Esophagus muscularis mucosa (tissue), 4 donors: ENCODE results near the gene CPEB4. TPM values are rescaled to one million over a fixed set of nuclear protein-coding genes. Genes with fewer than 3 reads are reported as not detected.

Experiments
- DNase-seq: peaks from one replicate; pipeline ENCODE4 v3.0.0-alpha.2; 2017; ENCODE audit errors: extremely low spot score
- H3K27ac ChIP-seq, 4 donors: fragments of 200-600 bp; sonication (generic); replicated peaks in 1 of 4; 1 replicate in 3 of 4; 2 replicates in 1 of 4; pipeline ENCODE4 v1.5.1; 2016 to 2019; ENCODE audit warnings: mild to moderate bottlenecking in 1 of 4
- H3K27me3 ChIP-seq, 4 donors: fragments of 200-600 bp; sonication (generic); one replicate each; pipeline versions ENCODE4 v1.5.1 to v1.6.0; 2016 to 2019
- H3K36me3 ChIP-seq, 4 donors: fragments of 200-600 bp; sonication (generic); one replicate each; pipeline ENCODE4 v1.5.1; 2016 to 2019
- H3K4me1 ChIP-seq, 4 donors: fragments of 200-600 bp; sonication (generic); one replicate each; pipeline ENCODE4 v1.5.1; 2016 to 2019
- H3K4me3 ChIP-seq, 4 donors: fragments of 200-600 bp; sonication (generic); 1 replicate in 2 of 4; 2 replicates in 2 of 4; pipeline ENCODE4 v1.5.1; 2016 to 2019; ENCODE audit warnings: mild to moderate bottlenecking in 4 of 4, moderate library complexity in 1 of 4
- H3K9me3 ChIP-seq, 4 donors: fragments of 200-600 bp; sonication (generic); 1 replicate in 3 of 4; 2 replicates in 1 of 4; pipeline ENCODE4 v1.5.1; 2016 to 2019
- CTCF ChIP-seq, 3 experiments: fragments of 200-600 bp in 2 of 3; fragments of 450-650 bp in 1 of 3; sonication (generic) in 2 of 3; IDR thresholded peaks; one replicate each; pipeline ENCODE4 v1.5.1; 2017 to 2019; ENCODE audit warnings: antibody characterized with exemption in 3 of 3, mild to moderate bottlenecking in 2 of 3, moderate library complexity in 1 of 3
- EP300 ChIP-seq: sonication (generic); formaldehyde crosslinking; IDR thresholded peaks from one replicate; pipeline ENCODE4 v1.6.1; 2017; ENCODE audit warnings: antibody characterized with exemption
- POLR2A ChIP-seq: fragments of 450-650 bp; IDR thresholded peaks from one replicate; pipeline ENCODE4 v1.6.1; 2017; ENCODE audit warnings: antibody characterized with exemption, moderate library complexity, mild to moderate bottlenecking, low read depth
- POLR2AphosphoS5 ChIP-seq, 2 donors: sonication (generic); formaldehyde crosslinking; IDR thresholded peaks; one replicate each; pipeline ENCODE4 v1.6.1; 2017; ENCODE audit warnings: antibody characterized with exemption in 2 of 2
- WGBS: methylation state at CpG from one replicate; pipeline ENCODE4 v1.1.5; 2018; 5-methylcytosine and 5-hydroxymethylcytosine counted together
- intact Hi-C: fragments of 100-400 bp; cut with DNase I; formaldehyde crosslinking; loops from one replicate; pipeline ENCODE4 v1.15.1; 2023
- total RNA-seq, 4 donors: library from RNA; depleted of rRNA; stranded (reverse); fragments of >200 nt; gene quantifications; one replicate each; pipeline versions ENCODE4 v1.1.0 to v1.2.1, GENCODE V29; 2016

The CPEB4 gene
- total RNA-seq, 4 donors from 2014 or later: 44.9 to 96.4 (median 54.4) TPM

GRCh38 chr5:173968154-173968797, 80.1 kb downstream of the CPEB4 start:
- no peaks in the 10 kb centered on the region for H3K9me3 ChIP-seq
- no peak overlapping the region for H3K27ac ChIP-seq
- peaks cover 13 to 16% (median 15%) of the 10 kb centered on the region in 4 donors for H3K4me1 ChIP-seq
- H3K4me3 ChIP-seq: no peak overlapping the region
- WGBS: 74% methylated on average over 9 of the region's 9 CpGs
- intact Hi-C loops: no loop called here
- TF ChIP-seq POLR2AphosphoS5 (IDR thresholded peaks at IDR 0.05) (no peak), POLR2A (no peak), CTCF (IDR thresholded peaks at IDR 0.05) (no peak), EP300 (no peak)
- no peak for DNase-seq
- no peaks in the 10 kb centered on the region for H3K36me3 ChIP-seq
- H3K27me3 ChIP-seq: no peaks in the 10 kb centered on the region

- Histone ChIP-seq H3K4me3 (no peak overlapping the region), H3K9me3 (no peaks in the 10 kb centered on the region), H3K4me1 (peaks cover 11 to 18% (median 14%) of the 10 kb centered on the region in 4 donors), H3K27ac (no peak overlapping the region), H3K36me3 (no peaks in the 10 kb centered on the region), H3K27me3 (no peaks in the 10 kb centered on the region)
- WGBS: 81% methylated on average over 12 of the region's 12 CpGs
- no peak for DNase-seq
- no peak for TF ChIP-seq EP300
- no peak for TF ChIP-seq POLR2A
- no peak for TF ChIP-seq CTCF (IDR thresholded peaks at IDR 0.05)
- no peak for TF ChIP-seq POLR2AphosphoS5 (IDR thresholded peaks at IDR 0.05)
- intact Hi-C loops: loop anchor here (5.0 to 10.0 kb wide), 3 partner anchors 82 to 675 kb away; partner anchors contain the start of gene CPEB4
Observed at GRCh38 chr5:173969167-173970049, 81.3 kb downstream of the CPEB4 start.

- no peak for DNase-seq
- intact Hi-C loops: loop anchor here (5.0 to 10.0 kb wide), 3 partner anchors 84 to 676 kb away; partner anchors contain the start of gene CPEB4
- Histone ChIP-seq H3K4me3 (no peak overlapping the region), H3K36me3 (no peaks in the 10 kb centered on the region), H3K9me3 (no peaks in the 10 kb centered on the region), H3K27me3 (no peaks in the 10 kb centered on the region), H3K27ac (no peak overlapping the region), H3K4me1 (peaks cover 11 to 18% (median 14%) of the 10 kb centered on the region in 4 donors)
- WGBS: 81% methylated on average over 18 of the region's 18 CpGs
- TF ChIP-seq POLR2A: no peak
- TF ChIP-seq EP300: no peak
- TF ChIP-seq POLR2AphosphoS5 (IDR thresholded peaks at IDR 0.05): no peak
- TF ChIP-seq CTCF (IDR thresholded peaks at IDR 0.05): no peak
Observed at GRCh38 chr5:173970878-173971650, 82.9 kb downstream of the CPEB4 start.

- TF ChIP-seq EP300 (no peak), CTCF (IDR thresholded peaks at IDR 0.05) (no peak), POLR2AphosphoS5 (IDR thresholded peaks at IDR 0.05) (no peak), POLR2A (no peak)
- Histone ChIP-seq H3K4me1 (peaks cover 11 to 18% (median 14%) of the 10 kb centered on the region in 4 donors), H3K4me3 (no peak overlapping the region), H3K27ac (no peak overlapping the region), H3K36me3 (no peaks in the 10 kb centered on the region), H3K27me3 (no peaks in the 10 kb centered on the region), H3K9me3 (no peaks in the 10 kb centered on the region)
- intact Hi-C loops: loop anchor here (5.0 to 10.0 kb wide), 3 partner anchors 85 to 677 kb away; partner anchors contain the start of gene CPEB4
- 87% methylated on average over 5 of the region's 5 CpGs for WGBS
- DNase-seq: no peak
Observed at GRCh38 chr5:173971681-173972345, 83.7 kb downstream of the CPEB4 start.
